ENCODE results near the gene NCAPG.

Gene NCAPG, protein sequence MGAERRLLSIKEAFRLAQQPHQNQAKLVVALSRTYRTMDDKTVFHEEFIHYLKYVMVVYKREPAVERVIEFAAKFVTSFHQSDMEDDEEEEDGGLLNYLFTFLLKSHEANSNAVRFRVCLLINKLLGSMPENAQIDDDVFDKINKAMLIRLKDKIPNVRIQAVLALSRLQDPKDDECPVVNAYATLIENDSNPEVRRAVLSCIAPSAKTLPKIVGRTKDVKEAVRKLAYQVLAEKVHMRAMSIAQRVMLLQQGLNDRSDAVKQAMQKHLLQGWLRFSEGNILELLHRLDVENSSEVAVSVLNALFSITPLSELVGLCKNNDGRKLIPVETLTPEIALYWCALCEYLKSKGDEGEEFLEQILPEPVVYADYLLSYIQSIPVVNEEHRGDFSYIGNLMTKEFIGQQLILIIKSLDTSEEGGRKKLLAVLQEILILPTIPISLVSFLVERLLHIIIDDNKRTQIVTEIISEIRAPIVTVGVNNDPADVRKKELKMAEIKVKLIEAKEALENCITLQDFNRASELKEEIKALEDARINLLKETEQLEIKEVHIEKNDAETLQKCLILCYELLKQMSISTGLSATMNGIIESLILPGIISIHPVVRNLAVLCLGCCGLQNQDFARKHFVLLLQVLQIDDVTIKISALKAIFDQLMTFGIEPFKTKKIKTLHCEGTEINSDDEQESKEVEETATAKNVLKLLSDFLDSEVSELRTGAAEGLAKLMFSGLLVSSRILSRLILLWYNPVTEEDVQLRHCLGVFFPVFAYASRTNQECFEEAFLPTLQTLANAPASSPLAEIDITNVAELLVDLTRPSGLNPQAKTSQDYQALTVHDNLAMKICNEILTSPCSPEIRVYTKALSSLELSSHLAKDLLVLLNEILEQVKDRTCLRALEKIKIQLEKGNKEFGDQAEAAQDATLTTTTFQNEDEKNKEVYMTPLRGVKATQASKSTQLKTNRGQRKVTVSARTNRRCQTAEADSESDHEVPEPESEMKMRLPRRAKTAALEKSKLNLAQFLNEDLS

GRCh38 chr4:17810260-17811077 is at the start of gene NCAPG, which contains the start of gene DCAF16:
TSS of gene NCAPG (plus strand) at chr4:17810979. CDS start at chr4:17811078, 99 bp downstream.
TSS of gene DCAF16 (minus strand) at chr4:17810757. CDS start at chr4:17804141, 6,616 bp downstream.
- DNase-seq: peak; percentile 99

GRCh38 chr4:17761062-17761461 is 49.7 kb upstream of the NCAPG start:
- no peak for DNase-seq

GRCh38 chr4:17762726-17763125 is 48.1 kb upstream of the NCAPG start:
- DNase-seq: no peak

- no peak for DNase-seq
Measured at GRCh38 chr4:17763416-17763815, 47.4 kb upstream of the NCAPG start.

GRCh38 chr4:17763931-17764330 is 46.8 kb upstream of the NCAPG start:
- no peak for DNase-seq

GRCh38 chr4:17765514-17766286 is 45.1 kb upstream of the NCAPG start:
- DNase-seq: no peak

DNA sequence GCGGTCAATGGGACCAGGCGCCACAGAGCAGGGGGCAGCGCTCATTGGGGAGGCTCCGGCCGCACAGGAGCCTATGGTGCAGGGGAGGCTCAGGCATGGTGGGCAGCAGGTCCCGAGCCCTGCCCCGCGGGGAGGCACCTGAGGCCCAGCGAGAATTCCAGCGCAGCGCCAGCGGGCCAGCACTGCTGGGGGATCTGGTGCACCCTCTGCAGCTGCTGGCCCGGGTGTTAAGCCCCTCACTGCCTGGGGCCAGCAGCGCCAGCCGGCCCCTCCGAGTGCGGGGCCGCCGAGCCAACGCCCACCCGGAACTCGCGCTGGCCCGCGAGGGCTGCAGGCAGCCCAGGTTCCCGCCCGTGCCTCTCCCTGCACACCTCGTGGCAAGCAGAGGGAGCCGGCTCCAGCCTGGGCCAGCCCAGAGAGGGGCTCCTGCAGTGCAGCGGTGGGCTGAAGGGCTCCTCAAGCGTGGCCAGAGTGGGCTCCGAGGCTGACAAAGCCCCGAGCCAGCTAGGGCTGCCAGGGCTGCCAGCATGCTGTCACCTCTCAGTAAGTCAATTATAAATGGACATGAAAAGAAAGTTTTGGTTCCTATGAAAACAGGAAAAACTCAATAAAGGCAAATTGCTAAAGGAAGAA is 43.8 kb upstream of the NCAPG start:
- DNase-seq: no peak

GRCh38 chr4:17769406-17770174 is 41.2 kb upstream of the NCAPG start:
- no peak for DNase-seq

GRCh38 chr4:17770845-17771244 is 39.9 kb upstream of the NCAPG start:
- DNase-seq: no peak

- no peak for DNase-seq
Measured at GRCh38 chr4:17771284-17771908, 39.4 kb upstream of the NCAPG start.

DNA sequence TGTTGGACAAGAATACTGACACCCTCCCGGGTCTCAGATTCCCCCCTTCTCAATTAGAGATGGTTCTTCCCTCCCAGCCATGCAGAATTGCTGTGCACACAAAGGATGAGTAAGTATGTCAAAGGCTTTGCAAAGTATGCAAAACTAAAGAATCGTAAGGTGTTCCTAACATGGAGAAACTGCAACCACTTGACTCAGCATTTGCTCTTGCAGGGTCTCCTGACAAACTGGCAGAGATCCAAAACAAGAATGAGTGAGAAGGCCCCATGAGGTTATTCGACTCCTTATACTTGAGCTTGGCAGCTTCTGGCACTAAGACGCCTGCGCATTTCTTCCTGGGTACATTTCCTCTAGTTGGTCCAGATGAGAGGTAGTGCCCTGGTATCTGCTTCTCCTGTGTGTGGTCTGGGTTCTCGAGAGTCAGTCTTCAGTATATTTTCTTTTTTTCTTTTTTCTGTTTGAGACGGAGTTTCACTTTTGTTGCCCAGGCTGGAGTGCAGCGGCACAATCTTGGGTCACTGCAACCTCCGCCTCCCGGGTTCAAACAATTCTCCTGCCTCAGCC is 37.6 kb upstream of the NCAPG start:
- no peak for DNase-seq

DNA sequence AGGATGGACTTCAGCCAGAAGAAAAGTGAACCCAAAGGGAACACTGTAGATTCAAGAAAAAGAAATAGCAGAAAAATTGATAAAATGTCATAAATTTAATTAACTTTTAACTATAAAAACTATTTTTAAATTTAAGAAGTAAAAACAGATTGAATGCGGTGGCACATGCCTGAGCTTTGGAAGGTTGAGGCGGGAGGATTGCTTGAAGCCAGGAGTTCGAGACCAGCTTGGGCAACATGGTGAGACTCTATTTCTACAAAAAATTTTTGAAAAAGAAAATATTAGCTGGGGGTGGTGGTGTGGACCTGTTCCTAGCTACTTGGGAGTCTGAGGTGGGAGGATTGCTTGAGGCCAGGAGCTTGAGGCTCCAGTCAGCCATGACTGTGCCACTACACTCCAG is 32.3 kb upstream of the NCAPG start:
- DNase-seq: no peak

DNA sequence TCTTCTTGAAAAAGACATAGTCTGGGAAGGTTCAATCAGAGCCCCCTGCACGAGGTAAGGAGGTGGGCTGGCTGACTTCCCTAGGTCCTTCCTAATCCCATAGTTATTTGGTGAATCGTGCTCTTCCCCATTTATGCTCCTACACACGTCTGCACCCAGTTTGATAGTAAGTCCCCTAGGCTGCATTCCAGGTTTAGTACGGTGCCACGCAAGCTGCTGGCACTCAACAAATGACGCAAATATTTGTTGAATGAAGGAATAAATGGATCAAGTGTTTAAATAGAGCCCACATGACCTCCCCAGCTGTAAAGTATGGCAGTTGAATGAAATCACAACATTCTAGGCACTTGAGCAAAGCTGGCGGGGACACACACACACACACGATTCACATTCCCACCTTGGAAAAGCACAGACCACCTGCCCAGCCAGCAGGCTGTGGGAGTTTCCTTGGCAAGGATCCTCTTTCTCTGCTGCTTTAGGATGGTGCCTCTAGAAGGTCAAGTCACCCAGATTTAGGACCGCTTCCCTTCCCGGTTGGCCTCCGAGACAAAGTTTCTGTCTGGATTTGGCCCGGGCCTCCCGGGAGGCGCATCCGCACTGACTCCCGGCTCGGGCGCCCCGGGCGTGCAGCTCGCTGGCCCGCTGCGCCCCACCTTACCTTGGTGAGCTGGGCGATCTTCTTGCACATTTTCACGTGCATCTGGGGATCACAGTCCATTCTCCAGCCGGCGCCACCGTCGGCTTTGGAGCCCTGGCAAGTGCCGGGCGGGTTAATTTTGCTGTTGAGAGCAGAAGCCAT is 30.1 kb upstream of the NCAPG start:
- no peak for DNase-seq

- no peak for DNase-seq
Measured at GRCh38 chr4:17781300-17782287, 29.2 kb upstream of the NCAPG start, which contains the start of gene FAM184B. TSS of gene FAM184B (minus strand) at chr4:17781621. CDS start at chr4:17781299, 322 bp downstream.

- DNase-seq: no peak
Measured at GRCh38 chr4:17785858-17786257, 24.9 kb upstream of the NCAPG start.

DNA sequence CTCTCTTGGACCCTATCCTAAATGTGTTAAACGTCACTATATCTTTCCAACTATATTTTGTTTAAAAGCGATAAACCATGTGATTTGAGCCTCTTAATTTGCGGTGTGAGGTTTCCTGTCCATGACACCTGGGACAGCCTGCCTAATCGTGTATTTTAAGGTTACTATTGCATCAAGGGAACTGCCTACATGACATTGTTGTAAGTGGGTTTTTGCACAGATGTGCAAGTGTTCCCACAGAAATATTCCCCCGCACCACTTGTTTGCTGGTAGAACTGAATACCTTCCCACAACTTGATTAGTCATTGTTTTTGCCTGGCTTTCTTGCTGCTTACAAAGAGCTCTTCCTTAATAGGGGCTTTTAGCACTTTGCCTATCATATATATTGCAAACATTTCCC is 24.2 kb upstream of the NCAPG start:
- no peak for DNase-seq

GRCh38 chr4:17787315-17787714 is 23.5 kb upstream of the NCAPG start:
- no peak for DNase-seq

All from activated CD4-positive, CD25-positive, alpha-beta regulatory T cell treated with anti-CD3 and anti-CD28 coated beads, Interleukin-2, amount 50 U/mL, for 72 hours (primary cell).